H1 (cell line): ENCODE results near the gene PGLYRP1. TPM values are rescaled to one million over a fixed set of nuclear protein-coding genes. Genes with fewer than 3 reads are reported as not detected.

Experiments
- CTCF ChIA-PET: fragments of 300-600 bp; sonication (Branson Sonifier 250); formaldehyde crosslinking; loops from one replicate; lab custom pipeline; 2021; ENCODE audit not compliant: partially characterized antibody; lab: Charles Lee
- POLR2A ChIA-PET: fragments of 300-600 bp; sonication (Branson Sonifier 250); formaldehyde crosslinking; loops from one replicate; lab custom pipeline; 2021; ENCODE audit warnings: inconsistent platforms; ENCODE audit not compliant: partially characterized antibody; lab: Charles Lee
- DNase-seq, 2 experiments: peaks; one replicate each; pipeline versions ENCODE4 v3.0.0 to v3.0.0-alpha.2; 2010 to 2022; ENCODE audit warnings: low spot score in 2 of 2, low read depth in 1 of 2, mixed read lengths in 1 of 2
- FAIRE-seq: peaks from 2 replicates; lab custom pipeline; 2011; peaks lifted over from hg19 to GRCh38; lab: Jason Lieb, UNC
- H2AFZ ChIP-seq: 2 replicates; pipeline ENCODE4 v1.8.1; 2012; ENCODE audit warnings: low read length, inconsistent platforms
- H2AK5ac ChIP-seq: 2 replicates; pipeline ENCODE4 v1.6.1; 2013; ENCODE audit warnings: low read depth, low read length
- H2BK120ac ChIP-seq: replicated peaks from 2 replicates; pipeline ENCODE3; 2013; ENCODE audit warnings: low read depth, low read length, inconsistent platforms
- H2BK12ac ChIP-seq: 2 replicates; pipeline ENCODE4 v1.6.1; 2013; ENCODE audit warnings: low read depth, low read length
- H2BK15ac ChIP-seq: 2 replicates; pipeline ENCODE4 v1.6.1; 2013; ENCODE audit warnings: low read length
- H2BK20ac ChIP-seq: 2 replicates; pipeline ENCODE4 v1.6.1; 2013; ENCODE audit warnings: low read length
- H2BK5ac ChIP-seq: 2 replicates; pipeline ENCODE4 v1.6.1; 2013; ENCODE audit warnings: low read depth, low read length
- H3K14ac ChIP-seq: 2 replicates; pipeline ENCODE4 v1.6.1; 2013; ENCODE audit warnings: inconsistent platforms; ENCODE audit not compliant: insufficient read length
- H3K18ac ChIP-seq: 2 replicates; pipeline ENCODE4 v1.6.1; 2013; ENCODE audit warnings: low read length; ENCODE audit errors: extremely low read depth
- H3K23ac ChIP-seq: 2 replicates; pipeline ENCODE4 v1.6.1; 2013; ENCODE audit warnings: inconsistent platforms; ENCODE audit not compliant: insufficient read length
- H3K23me2 ChIP-seq: 2 replicates; pipeline ENCODE4 v1.6.1; 2013; ENCODE audit warnings: low read depth, low read length
- H3K27ac ChIP-seq: 2 replicates; pipeline ENCODE4 v1.6.1; 2011; ENCODE audit warnings: low read depth, low read length, inconsistent platforms
- H3K27me3 ChIP-seq, 4 experiments: replicated peaks in 1 of 4; 1 replicate in 1 of 4; 2 replicates in 3 of 4; pipeline versions ENCODE4 v1.6.1 to v1.8.1; 2011 to 2013; ENCODE audit warnings: low read length in 3 of 4, mild to moderate bottlenecking in 3 of 4, inconsistent platforms in 2 of 4, mixed read lengths in 2 of 4, moderate library complexity in 1 of 4; ENCODE audit not compliant: control insufficient read depth in 3 of 4, insufficient read depth in 3 of 4; ENCODE audit errors: extremely low read depth in 1 of 4
- H3K36me3 ChIP-seq, 4 experiments: 2 replicates each; pipeline versions ENCODE4 v1.6.1 to v1.8.1; 2011 to 2013; ENCODE audit warnings: mild to moderate bottlenecking in 4 of 4, low read length in 3 of 4, moderate library complexity in 2 of 4, control low read depth in 1 of 4, inconsistent platforms in 1 of 4; ENCODE audit not compliant: insufficient read depth in 4 of 4, control insufficient read depth in 2 of 4
- H3K4ac ChIP-seq: replicated peaks from 2 replicates; pipeline ENCODE3; 2013; ENCODE audit warnings: low read length, low read depth, mixed read lengths, inconsistent platforms; ENCODE audit not compliant: insufficient read length
- H3K4me1 ChIP-seq, 4 experiments: replicated peaks in 1 of 4; 1 replicate in 1 of 4; 2 replicates in 3 of 4; pipeline versions ENCODE4 v1.6.1 to v1.8.1; 2011 to 2013; ENCODE audit warnings: low read length in 3 of 4, inconsistent platforms in 2 of 4, mixed read lengths in 1 of 4; ENCODE audit not compliant: insufficient read depth in 4 of 4, control insufficient read depth in 3 of 4
- H3K4me2 ChIP-seq, 2 experiments: 2 replicates each; pipeline versions ENCODE4 v1.6.1 to v1.8.1; 2011 to 2013; ENCODE audit warnings: low read depth in 2 of 2, low read length in 2 of 2, control low read depth in 1 of 2, inconsistent platforms in 1 of 2, mild to moderate bottlenecking in 1 of 2; ENCODE audit not compliant: insufficient read depth in 1 of 2
- H3K4me3 ChIP-seq, 4 experiments: fragments of 200-600, 300-600 bp in 1 of 4; sonication (generic), shearing (Covaris generic), sonication (Bioruptor Twin) in 1 of 4; 2 replicates each; pipeline versions ENCODE4 v1.5.1 to v1.8.1; 2011 to 2016; ENCODE audit warnings: low read length in 4 of 4, low read depth in 3 of 4, control low read depth in 2 of 4, inconsistent platforms in 2 of 4, mild to moderate bottlenecking in 2 of 4, mixed read lengths in 1 of 4, moderate library complexity in 1 of 4; ENCODE audit not compliant: insufficient read depth in 2 of 4; ENCODE audit errors: extremely low read depth in 1 of 4
- H3K56ac ChIP-seq: replicated peaks from 2 replicates; pipeline ENCODE3; 2013; ENCODE audit warnings: low read depth, mild to moderate bottlenecking, mixed read lengths, low read length, inconsistent platforms; ENCODE audit not compliant: insufficient read length
- H3K79me1 ChIP-seq: 2 replicates; pipeline ENCODE4 v1.6.1; 2013; ENCODE audit warnings: low read depth, low read length, control low read depth
- H3K79me2 ChIP-seq, 2 experiments: 2 replicates each; pipeline versions ENCODE4 v1.6.1 to v1.8.1; 2012 to 2013; ENCODE audit warnings: low read length in 2 of 2, mild to moderate bottlenecking in 2 of 2, inconsistent platforms in 1 of 2; ENCODE audit not compliant: insufficient read depth in 2 of 2, control insufficient read depth in 1 of 2
- H3K9ac ChIP-seq, 4 experiments: replicated peaks in 1 of 4; 1 replicate in 1 of 4; 2 replicates in 3 of 4; pipeline versions ENCODE4 v1.6.1 to v1.8.1; 2011 to 2013; ENCODE audit warnings: low read depth in 3 of 4, low read length in 3 of 4, control low read depth in 2 of 4, mild to moderate bottlenecking in 2 of 4, moderate library complexity in 2 of 4, inconsistent platforms in 1 of 4; ENCODE audit errors: extremely low read depth in 1 of 4
- H3K9me3 ChIP-seq, 2 experiments: 2 replicates each; pipeline versions ENCODE4 v1.6.1 to v1.8.1; 2012 to 2013; ENCODE audit warnings: mild to moderate bottlenecking in 2 of 2, moderate library complexity in 2 of 2, control low read depth in 1 of 2, inconsistent platforms in 1 of 2, low read depth in 1 of 2, low read length in 1 of 2, mixed read lengths in 1 of 2; ENCODE audit not compliant: insufficient read depth in 2 of 2
- H4K20me1 ChIP-seq, 2 experiments: replicated peaks in 1 of 2; 2 replicates each; pipeline versions ENCODE3 to v1.8.1; 2011 to 2013; ENCODE audit warnings: inconsistent platforms in 2 of 2, low read length in 2 of 2, mild to moderate bottlenecking in 1 of 2; ENCODE audit not compliant: insufficient read depth in 2 of 2, control insufficient read depth in 1 of 2
- H4K5ac ChIP-seq: 2 replicates; pipeline ENCODE4 v1.6.1; 2013; ENCODE audit warnings: low read length, low read depth, mixed read lengths, inconsistent platforms; ENCODE audit not compliant: insufficient read length
- H4K8ac ChIP-seq: 2 replicates; pipeline ENCODE4 v1.8.0; 2013; ENCODE audit warnings: mild to moderate bottlenecking, moderate library complexity, low read length, inconsistent platforms; ENCODE audit not compliant: insufficient read depth; ENCODE audit errors: extremely low read depth
- H4K91ac ChIP-seq: replicated peaks from 2 replicates; pipeline ENCODE3; 2013; ENCODE audit warnings: low read length, mixed read lengths, inconsistent platforms; ENCODE audit not compliant: insufficient read length
- BCL11A ChIP-seq, 2 experiments: IDR thresholded peaks; one replicate each; pipeline ENCODE4 v1.6.1; 2011; ENCODE audit warnings: low read depth in 2 of 2, low read length in 2 of 2, mild to moderate bottlenecking in 2 of 2
- CBX8 ChIP-seq: fragments of 300-800, 300-1000 bp; sonication (generic); IDR thresholded peaks from 2 replicates; pipeline ENCODE4 v1.7.1; 2016; ENCODE audit warnings: low read depth, low read length, borderline replicate concordance
- CEBPB ChIP-seq: IDR thresholded peaks from 2 replicates; pipeline ENCODE4 v1.6.1; 2012; ENCODE audit warnings: low read depth, low read length
- CHD1 ChIP-seq: IDR thresholded peaks from 2 replicates; pipeline ENCODE4 v1.6.1; 2012; ENCODE audit warnings: low read depth, low read length, improper control_type of control experiment
- CREB1 ChIP-seq: IDR thresholded peaks from 2 replicates; pipeline ENCODE4 v1.6.1; 2012; ENCODE audit warnings: inconsistent platforms
- FOSL1 ChIP-seq: IDR thresholded peaks from 2 replicates; pipeline ENCODE4 v1.6.1; 2011; ENCODE audit warnings: mild to moderate bottlenecking, low read depth, low read length, moderate library complexity; ENCODE audit not compliant: insufficient read depth
- JUN ChIP-seq: IDR thresholded peaks from 2 replicates; pipeline ENCODE4 v1.6.1; 2011; ENCODE audit warnings: low read depth, mild to moderate bottlenecking, improper control_type of control experiment, low read length
- POLR2AphosphoS5 ChIP-seq: IDR thresholded peaks from 2 replicates; pipeline ENCODE4 v1.6.1; 2011; ENCODE audit warnings: low read depth, low read length
- RFX5 ChIP-seq: IDR thresholded peaks from 2 replicates; pipeline ENCODE4 v1.6.1; 2011; ENCODE audit warnings: low read depth, low read length, improper control_type of control experiment, borderline replicate concordance
- SIN3A ChIP-seq, 2 experiments: IDR thresholded peaks in 1 of 2; conservative IDR thresholded peaks in 1 of 2; 2 replicates each; pipeline ENCODE4 v1.6.1; 2011 to 2012; ENCODE audit warnings: low read length in 2 of 2, improper control_type of control experiment in 1 of 2, low read depth in 1 of 2, mild to moderate bottlenecking in 1 of 2
- TAF1 ChIP-seq: IDR thresholded peaks from 2 replicates; pipeline ENCODE4 v1.6.1; 2011; ENCODE audit warnings: mild to moderate bottlenecking, low read depth, low read length
- TEAD4 ChIP-seq: IDR thresholded peaks from 2 replicates; pipeline ENCODE4 v1.6.1; 2012; ENCODE audit warnings: low read depth, low read length, inconsistent platforms, mixed read lengths
- WGBS, 2 experiments: shearing (Covaris generic) in 1 of 2; methylation state at CpG; one replicate each; pipeline versions ENCODE4 v1.1.6 to v1.1.7; 2013 to 2015; ENCODE audit warnings: low lambda C conversion rate in 2 of 2, mixed read lengths in 2 of 2, inconsistent platforms in 1 of 2, low coverage in 1 of 2, missing lambda C conversion rate in 1 of 2; ENCODE audit not compliant: insufficient replicate concordance in 2 of 2, insufficient coverage in 1 of 2, insufficient read length in 1 of 2; ENCODE audit errors: extremely low coverage in 1 of 2, missing lambda C conversion rate in 1 of 2; 5-methylcytosine and 5-hydroxymethylcytosine counted together
- polyA plus RNA-seq, 7 experiments: library from polyadenylated mRNA; depleted of rRNA in 3 of 7; stranded (reverse) in 5 of 7; unstranded in 2 of 7; fragments of >200 nt in 5 of 7; fragments of 200-250 nt in 2 of 7; gene quantifications; 1 replicate in 5 of 7; 2 replicates in 1 of 7; 4 replicates in 1 of 7; pipeline versions ENCODE4 v1.2.1 to v1.2.3, GENCODE V29; 2011 to 2013; ENCODE audit warnings: missing spikeins in 2 of 7, mixed read lengths in 2 of 7
- total RNA-seq: library from RNA; stranded (reverse); fragmentation: NEBNext Ultra II Directional; extraction: Animal tissue kit (Norgen Biotek cat#: 25700); gene quantifications from 2 replicates; pipeline ENCODE4 v1.2.1, GENCODE V29; 2021
- TF ChIP-seq, protein P1 (sequence below): IDR thresholded peaks from 2 replicates; pipeline ENCODE4 v1.6.1; 2012; ENCODE audit warnings: inconsistent platforms

Gene PGLYRP1
- total and polyA plus RNA-seq, 2 of the 8 experiments (the other 6 are each of a cell fraction or from before 2014, with no cell fraction given), result not detected

DNA sequence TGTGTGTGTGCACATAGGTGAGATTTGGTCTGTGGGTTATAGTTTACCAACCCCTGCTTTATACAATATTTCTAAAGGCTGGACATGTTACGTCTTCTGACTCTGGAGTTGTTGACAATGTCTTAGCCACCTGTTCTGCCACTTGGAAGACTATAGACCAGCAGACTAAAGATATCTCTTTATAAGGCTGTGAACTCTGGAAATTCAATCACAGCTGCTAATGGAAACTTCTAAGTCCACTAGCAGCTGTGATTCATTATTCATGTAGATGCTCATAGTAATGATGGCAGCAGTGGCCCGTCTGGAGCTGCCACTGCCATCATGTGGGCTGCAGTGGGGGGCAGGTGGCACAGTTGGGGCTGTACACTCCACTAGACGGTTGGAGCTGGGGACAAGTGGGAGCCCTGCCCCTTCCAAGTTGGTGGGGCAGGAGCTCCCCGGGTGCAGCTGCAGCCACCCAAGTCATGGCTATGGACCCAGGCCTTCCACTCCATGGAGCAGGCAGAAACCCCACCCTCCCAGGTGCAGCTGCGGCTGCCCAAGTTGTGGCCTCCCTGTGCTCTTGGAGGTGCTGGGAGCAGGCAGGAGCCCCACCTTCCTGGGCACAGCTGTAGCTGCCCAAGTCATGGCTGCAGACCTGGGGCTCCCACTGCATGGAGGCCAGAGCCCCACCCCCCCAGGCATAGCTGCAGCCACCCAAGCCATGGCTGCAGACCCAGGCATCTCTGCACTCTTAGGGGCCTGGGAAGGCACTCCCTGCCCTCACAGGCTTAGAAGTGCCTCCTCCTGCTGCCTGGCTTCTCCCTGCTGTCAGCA lies 9.1 kb upstream of the PGLYRP1 start:
- Histone ChIP-seq H3K23ac (no peak overlapping the region), H3K4me1 (no peaks in the 10 kb centered on the region), H3K9ac (no peak overlapping the region), H3K4me3 (no peak overlapping the region), H2BK20ac (no peak overlapping the region), H3K79me2 (no peaks in the 10 kb centered on the region), H4K5ac (no peak overlapping the region), H4K20me1 (no peaks in the 10 kb centered on the region), H3K9me3 (no peaks in the 10 kb centered on the region; a peak in 1 of 4 replicates), H2AK5ac (no peak overlapping the region), H2BK12ac (no peak overlapping the region), H3K4ac (no peak overlapping the region), H3K23me2 (no peaks in the 10 kb centered on the region), H2BK5ac (no peak overlapping the region), H3K18ac (no peak overlapping the region), H4K8ac (no peak overlapping the region), H3K56ac (no peak overlapping the region), H2AFZ (no peak overlapping the region), H3K14ac (no peak overlapping the region), H3K27ac (no peak overlapping the region), H2BK15ac (no peak overlapping the region), H3K4me2 (no peak overlapping the region), H4K91ac (no peak overlapping the region), H3K27me3 (no peaks in the 10 kb centered on the region), H2BK120ac (no peak overlapping the region), H3K79me1 (no peaks in the 10 kb centered on the region), H3K36me3 (no peaks in the 10 kb centered on the region)
- FAIRE-seq (no peak), DNase-seq (no peak)
- WGBS, 2 experiments, result 79% methylated on average over 5 of the region's 5 CpGs; no CpG with 5 or more reads in 1 of the 2 experiments
- ChIA-PET CTCF (interaction anchor here (1.2 to 17.0 kb wide), 8 partner anchors 11 to 233 kb away, joined by 3 to 250 read pairs (median 6); no protein-coding TSS in a partner anchor), POLR2A (interaction anchor here (0.6 to 2.4 kb wide), 3 partner anchors 9 to 11 kb away, joined by 3 to 7 read pairs (median 7); partner anchors contain the start of gene PGLYRP1)
- no peak for TF ChIP-seq CEBPB
- TF ChIP-seq SIN3A (conservative IDR thresholded peaks at IDR 0.05 in 1 of 2, IDR thresholded peaks at IDR 0.05 in 1 of 2; ENCODE audit: low read depth in 1 of 2, low read length in 2 of 2), result no peak
- no peak for TF ChIP-seq RFX5
- no peak for TF ChIP-seq JUN
- TF ChIP-seq FOSL1, result no peak
- TF ChIP-seq TEAD4, result no peak
- TF ChIP-seq, protein P1, sequence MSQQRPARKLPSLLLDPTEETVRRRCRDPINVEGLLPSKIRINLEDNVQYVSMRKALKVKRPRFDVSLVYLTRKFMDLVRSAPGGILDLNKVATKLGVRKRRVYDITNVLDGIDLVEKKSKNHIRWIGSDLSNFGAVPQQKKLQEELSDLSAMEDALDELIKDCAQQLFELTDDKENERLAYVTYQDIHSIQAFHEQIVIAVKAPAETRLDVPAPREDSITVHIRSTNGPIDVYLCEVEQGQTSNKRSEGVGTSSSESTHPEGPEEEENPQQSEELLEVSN, result no peak
- no peak for TF ChIP-seq BCL11A (IDR thresholded peaks at IDR 0.05; ENCODE audit: low read depth in 2 of 2, low read length in 2 of 2)
- no peak for TF ChIP-seq CBX8
- no peak for TF ChIP-seq CREB1
- no peak for TF ChIP-seq CHD1
- no peak for TF ChIP-seq TAF1
- no peak for TF ChIP-seq POLR2AphosphoS5
